Bone marrow (tissue), 2 donors: ENCODE data around the gene TRERF1.

Experiments used
- DNase-seq, 2 donors: peaks; one replicate each; lab custom pipeline; 2025; lab: John Stamatoyannopoulos, UW

The TRERF1 gene

DNA sequence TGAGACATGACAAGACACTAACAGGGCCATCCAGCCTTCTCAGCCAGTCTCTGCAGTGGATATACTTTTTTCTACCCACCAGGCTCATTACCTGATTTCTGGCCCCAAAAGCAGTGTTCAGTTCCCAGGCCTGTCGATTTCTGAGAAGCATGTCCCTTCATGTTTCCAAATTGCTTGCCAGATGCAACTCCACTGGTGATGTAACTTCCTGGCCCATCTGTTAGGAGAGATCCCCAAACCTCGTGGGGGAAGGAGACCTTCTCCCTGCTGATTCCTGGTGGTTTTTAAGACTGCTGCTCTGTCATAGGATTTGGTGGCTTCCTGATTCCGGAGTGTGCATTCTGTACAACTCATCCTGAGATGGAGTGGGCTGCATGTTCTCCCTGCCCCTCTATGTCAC is 202.4 kb downstream of the TRERF1 start:
- DNase-seq: no peak

DNA sequence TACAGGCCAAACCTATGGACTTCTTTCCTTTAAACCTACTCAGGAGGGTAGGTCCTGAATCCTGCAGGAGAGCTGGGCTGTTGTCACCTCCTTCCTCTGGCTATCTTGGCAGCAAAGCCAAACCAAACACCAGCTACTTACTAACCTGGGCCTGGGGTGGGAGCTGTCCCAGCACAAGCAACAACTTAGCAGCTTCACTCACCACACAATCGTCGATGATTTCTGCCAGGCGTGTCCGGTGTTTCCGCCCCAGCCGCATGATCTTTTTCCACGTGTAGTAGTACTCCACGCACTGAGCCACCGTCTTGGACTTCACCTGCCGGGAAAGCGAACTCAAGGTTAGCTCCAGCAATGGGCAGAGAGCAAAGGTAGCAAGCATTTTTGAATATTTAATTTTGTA is 208.7 kb downstream of the TRERF1 start:
- no peak for DNase-seq

DNA sequence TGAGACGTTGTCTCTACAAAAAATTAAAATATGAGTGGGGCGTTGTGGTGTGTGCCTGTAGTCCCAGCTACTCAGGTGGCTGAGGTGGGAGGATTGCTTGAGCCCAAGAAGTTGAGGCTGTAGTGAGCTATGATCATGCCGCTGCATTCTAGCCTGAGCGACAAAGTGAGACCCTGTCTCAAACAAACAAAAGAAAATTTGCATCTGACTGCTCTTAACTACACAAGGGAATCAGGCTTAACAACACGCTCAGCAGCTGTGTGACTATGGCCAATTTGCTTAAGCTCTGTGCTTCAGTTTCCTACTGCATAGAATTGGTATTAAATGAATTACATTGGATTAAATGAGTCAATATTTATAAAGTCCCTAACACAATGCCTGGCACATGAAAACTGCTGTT is 209.8 kb downstream of the TRERF1 start:
- no peak for DNase-seq

DNA sequence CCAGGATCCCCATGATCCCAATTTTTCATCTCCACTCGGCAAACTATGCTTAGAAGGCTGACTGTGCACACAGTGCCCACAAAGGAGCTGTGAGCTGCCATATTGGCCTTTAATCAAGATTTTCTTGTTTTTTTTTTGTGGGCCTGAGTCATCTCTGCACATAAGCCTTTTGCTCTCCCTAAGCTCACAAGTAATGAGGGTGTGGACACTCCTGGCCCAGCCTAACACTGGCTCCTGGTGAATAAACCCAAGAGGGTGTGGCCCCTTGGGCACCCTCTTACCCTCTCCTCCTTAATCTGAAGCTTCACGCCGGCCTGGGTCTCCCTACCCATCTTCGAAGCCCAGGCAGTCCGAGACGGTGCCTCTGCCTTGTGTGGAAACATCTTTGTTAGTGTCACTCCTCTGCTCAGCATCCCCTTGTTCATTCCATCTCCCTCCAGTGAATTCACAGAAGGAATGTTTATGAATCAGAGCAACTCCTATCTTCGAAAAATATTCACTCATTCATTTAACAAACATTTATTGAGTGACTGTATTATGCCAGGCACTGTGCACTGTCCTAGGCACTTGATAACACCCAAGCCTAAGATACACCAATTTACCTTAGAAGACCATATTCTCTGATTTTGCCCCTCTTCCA is 211.9 kb downstream of the TRERF1 start:
- DNase-seq: no peak

DNA sequence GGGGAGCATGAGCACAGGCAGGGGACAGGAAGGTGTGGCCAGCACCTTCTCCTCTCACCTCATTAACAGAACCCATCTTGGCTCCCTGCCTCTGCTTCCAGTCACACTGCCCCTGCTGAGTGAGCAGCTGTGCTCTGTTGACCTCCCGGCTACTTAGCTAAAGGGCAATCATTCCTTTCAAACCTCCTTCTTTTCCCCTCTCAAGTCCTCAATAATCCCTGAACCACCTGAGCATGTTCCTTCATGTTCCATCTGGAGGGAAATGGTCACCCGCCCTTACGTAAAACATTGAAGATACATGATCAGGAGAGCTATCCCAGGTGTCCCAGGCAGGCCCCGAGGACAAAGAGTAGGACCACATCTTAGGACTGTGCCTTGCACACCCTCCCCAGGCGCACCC is 212.4 kb downstream of the TRERF1 start:
- DNase-seq: no peak

DNA sequence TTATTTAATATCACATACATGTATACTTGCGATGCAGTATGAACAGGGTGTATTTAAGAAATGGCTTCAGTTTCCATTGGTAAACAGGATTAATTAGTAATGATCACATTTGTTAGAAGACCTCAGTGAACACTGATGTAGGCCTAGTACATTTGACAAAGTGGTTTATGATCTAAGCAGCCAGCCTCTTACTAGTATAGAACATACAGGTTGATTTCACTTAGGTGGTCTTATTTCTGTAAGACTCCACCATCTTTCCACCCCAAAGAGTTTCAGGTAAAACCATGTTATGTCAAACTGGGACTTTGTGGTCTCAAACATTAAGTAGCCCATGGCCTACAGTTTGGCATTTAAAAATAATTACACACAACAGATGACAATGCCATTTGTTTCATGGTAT is 213.9 kb downstream of the TRERF1 start:
- DNase-seq: no peak

DNA sequence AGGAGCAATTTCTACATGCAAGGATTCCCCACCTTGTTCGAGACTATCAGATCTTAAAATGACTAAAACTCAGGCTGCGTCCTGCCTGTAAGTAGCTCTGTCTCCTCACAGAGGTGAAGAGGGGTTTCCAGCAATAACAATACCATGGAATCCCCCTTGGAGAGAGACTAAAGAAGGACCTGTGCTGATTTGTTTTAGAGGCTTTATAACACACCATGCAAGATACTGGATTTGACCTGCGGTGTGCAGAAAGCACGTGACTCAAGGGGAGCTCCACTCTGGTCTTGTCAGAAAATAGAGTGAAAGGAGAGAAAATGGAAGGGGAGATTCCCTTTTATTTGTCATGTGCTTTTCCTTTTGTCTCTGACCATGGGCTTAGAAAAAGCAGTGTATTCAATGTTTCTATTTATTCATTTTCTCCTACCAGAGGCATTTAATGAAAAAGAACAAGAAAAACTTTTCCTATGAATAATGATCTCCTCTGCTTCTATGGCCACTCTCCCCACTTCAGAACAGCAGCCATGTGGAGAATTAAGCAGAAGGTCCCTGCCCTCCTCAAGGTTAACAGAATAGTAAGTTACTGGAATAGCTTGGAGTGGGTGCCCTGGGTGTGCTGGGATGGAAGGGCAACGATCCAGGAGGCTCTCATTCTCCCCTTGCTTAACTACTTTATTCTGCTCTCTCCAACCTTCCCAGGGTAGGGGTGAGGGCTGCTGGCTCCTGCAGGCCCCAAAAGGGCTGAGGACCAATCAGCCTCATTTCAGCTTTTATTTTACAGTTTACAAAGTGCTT is 214.8 kb downstream of the TRERF1 start:
- DNase-seq: no peak

DNA sequence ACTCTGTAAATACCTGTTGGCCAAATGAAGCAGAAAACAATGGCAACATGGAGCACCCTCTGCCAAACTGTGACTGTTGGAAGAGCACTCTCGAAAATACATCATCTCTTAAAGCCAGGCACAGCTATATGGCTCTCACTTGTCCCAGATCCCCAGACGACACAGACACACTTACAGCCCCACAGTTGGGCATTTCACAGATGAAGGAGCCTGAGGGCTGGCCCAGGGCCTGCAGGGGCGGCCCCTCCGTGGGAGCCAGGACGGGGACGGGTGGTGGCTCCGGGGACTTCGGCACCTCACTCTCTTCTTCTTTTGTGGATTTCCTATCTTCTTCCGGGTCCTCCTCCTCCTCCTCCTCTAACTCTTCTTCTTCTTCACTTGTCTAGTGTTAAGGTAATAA is 215.7 kb downstream of the TRERF1 start:
- DNase-seq: no peak

DNA sequence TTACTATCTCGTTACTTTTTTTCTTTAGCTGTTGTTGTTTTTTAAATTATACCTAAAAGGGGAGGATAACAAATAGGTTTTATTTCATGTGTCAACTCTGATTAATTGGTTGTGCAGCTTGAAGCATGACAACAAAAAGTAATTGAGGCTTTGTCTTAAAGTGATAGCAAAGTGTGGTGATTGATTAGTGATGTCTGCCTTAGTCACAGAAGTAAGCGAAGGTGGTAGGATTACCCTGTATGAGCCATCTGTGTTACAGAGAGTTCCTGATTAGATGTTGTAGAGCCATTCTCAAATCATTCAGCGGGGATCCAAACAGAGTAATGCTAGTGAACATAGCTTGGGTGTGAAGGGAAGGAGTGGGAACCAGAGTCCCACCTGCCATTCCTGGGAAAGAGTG is 219.7 kb downstream of the TRERF1 start:
- no peak for DNase-seq

DNA sequence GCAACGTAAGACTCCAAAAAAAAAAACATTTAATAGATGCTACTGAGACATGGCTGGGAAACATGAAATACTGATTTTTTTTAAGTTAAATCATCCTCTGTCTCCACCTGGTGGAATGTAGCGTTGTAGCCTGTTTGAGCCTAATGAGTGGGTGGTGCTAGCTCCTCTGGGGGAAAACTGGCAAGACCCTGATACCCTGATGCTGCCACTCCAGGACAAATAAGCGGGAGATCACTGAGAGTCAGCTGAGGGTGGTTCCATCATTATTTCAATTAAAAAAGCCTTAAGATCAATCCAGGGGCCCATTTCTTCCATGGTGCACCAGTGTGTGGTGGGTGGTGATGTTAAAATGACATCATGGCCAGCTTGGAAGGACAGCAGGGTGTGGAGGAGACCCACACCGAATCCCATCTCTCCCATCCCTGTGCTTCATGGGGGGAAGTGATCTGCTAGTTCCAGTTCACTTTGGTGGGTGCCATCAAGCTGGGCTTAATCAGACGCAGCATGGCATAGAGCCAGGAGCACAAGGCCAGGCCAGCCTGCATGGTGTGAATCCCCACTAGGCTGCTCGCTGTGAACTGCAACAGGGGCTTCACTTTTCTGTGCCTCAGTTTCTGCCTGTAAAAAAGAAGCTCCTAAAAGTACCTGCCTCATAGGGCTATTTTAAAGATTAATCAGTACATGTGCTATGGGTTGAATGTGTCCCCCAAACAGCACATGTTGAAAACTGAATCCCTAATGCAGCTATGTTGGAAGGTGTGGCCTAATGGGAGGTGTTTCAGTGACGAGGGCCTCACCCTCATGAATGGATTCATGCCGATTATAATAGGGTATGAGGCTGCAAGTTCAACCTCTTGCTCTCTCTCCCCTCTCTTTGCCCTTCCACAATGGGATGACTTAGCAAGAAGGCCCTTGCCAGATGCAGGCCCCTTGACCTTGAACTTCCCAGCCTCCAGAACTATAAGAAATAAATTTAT is 221.1 kb downstream of the TRERF1 start:
- DNase-seq: no peak

DNA sequence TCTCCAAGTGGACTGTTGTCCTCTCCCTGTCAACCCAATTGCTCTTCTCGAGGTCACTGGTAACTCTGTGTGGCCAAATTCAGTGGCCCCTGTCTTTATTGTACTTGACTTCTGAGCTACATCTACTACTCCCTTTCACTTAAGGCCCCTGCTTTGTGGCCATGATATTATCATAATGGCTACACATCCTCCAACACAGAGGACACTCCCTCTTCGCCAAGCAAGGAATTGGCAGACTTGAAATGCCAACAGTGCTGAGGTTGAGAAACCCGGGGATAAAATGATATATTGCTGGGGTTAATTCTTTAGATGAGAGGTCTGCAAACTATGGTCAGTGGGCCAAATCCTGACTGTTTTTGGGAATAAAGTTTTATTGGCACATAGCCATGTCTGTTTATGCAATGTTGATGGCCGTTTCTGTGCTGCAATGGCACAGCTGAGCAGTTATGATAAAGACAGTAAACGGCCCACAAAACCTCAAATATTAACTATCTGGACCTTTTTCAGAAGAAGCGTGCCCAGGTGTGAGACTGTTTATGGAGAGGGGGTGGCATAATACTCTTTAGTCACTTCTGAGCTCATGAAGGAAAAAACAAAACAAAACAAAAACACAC is 222.1 kb downstream of the TRERF1 start:
- no peak for DNase-seq

DNA sequence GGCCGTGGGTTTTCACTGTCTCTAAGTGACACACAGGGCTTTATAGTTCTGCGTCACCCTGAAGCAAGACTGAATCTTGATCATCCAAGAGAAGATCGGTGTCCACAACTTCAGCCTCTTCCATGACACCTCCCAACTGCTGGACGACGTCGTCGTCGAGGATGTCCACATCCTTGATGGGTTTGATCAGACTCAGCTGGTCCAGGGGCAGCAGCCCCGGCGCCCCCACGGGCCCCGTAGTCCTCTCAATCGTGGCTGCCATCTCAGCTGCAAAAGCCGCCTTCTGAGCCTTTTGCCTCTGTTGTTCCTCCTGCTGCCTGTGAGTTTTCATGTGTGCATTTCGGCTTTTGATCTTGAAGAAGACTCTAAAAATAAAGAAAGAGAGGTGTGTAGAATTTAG is 223.4 kb downstream of the TRERF1 start:
- no peak for DNase-seq

DNA sequence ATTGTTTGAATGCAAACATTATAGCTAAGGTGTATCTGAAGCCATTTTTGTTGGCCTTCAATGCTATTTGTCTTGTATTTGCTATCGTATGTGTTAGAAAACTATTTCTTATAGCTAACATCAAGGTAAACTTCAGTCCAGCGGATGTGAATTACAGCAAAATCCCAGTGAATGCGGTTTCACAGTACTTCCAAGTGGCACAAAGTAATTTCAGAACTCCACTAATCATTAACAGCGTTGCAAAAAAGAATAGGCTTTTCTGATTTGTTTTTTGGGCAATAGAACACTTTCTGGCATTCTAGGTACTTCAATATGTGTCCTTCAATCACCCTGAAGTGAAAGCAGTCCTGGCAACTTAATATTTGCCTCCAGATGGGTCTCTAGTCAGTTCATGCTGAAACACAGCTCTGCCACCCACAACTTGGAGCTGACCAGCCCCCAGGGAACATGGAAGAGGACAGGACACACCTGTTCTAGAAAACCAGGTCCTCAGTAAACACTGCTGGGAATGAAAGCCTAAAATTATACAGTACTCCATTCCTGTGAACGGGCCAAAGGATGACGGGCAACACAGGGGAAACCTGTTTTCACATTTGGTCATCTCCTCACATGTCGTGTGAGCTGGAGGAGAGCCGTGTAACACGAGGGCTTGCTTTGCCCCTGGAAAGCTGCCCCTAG is 224.4 kb downstream of the TRERF1 start:
- DNase-seq: no peak

DNA sequence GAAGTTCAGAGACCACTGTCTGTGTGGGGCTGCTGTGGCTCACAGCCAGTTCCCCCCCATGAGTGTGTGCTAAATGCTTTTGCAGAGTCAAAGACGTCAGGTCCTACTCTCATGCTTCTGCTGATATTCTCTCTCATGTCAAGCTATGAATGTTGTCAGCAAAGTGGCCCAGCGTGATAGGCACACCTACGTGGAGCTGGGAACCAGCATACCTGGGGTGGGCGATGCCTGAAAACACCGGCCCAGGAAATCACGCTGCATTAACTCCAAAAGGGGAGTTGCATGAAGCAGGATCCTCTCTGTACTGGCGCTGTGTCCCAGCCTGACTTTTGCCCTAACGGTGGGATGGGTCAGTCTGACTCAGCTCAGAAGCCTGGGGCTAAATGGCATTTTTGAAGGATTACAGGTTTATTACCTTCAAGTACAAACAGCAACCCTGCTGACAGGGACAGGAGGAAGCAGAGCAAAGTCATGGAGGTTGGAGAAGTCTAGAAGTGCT is 225.0 kb downstream of the TRERF1 start:
- DNase-seq: no peak

DNA sequence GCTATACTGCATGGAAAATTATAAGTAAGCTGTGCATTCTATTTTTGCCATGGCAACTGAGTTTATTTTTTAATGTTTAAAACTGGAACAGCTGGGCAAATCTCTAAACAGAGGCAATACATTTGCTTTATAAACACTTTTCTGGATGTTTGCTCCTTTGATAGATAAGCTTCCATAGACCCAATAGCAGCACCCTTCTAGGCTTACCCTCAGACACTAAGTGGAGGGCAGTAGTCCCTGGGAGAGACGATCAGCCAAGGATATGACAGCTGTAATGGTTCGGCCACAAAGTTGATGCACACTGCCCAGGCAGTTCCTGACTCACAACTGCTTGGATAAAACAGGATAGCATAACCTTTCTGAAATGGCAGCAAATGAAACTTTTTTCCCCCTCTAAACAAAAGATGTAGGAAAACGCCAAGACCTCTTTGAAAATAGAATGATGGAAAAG is 225.5 kb downstream of the TRERF1 start:
- DNase-seq: no peak

DNA sequence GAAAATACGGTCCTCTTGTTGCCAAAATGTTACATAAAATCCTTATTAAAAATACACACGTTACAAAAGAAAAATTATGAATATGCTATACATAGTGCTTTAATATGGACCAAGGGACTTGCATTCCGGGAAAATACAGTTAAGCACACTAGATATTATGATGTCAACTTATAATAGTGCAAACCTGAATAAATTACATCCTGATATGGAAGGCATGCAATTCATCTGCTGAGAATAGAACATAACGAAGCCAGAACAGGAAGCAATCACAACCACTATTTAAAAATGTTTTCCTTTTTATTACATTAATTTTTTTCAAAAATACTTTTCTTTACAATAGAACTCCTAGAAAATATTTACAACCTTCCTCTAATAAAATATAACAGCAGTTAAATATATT is 226.3 kb downstream of the TRERF1 start:
- no peak for DNase-seq

DNA sequence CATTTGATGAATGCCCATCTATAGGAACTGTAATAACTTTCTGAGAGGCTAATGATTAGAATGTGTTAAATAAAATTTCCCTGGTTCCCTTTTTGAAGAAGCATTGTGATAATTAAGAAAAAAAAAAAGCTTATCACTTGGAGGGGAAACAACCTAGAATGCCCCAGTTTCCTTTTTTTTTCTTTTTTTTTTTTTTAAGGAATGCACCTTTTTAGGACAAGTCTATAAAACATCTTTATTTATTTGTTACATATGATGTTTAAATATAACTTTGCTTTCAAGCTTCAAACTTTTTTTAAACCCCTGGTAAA is 226.7 kb downstream of the TRERF1 start:
- DNase-seq: no peak

DNA sequence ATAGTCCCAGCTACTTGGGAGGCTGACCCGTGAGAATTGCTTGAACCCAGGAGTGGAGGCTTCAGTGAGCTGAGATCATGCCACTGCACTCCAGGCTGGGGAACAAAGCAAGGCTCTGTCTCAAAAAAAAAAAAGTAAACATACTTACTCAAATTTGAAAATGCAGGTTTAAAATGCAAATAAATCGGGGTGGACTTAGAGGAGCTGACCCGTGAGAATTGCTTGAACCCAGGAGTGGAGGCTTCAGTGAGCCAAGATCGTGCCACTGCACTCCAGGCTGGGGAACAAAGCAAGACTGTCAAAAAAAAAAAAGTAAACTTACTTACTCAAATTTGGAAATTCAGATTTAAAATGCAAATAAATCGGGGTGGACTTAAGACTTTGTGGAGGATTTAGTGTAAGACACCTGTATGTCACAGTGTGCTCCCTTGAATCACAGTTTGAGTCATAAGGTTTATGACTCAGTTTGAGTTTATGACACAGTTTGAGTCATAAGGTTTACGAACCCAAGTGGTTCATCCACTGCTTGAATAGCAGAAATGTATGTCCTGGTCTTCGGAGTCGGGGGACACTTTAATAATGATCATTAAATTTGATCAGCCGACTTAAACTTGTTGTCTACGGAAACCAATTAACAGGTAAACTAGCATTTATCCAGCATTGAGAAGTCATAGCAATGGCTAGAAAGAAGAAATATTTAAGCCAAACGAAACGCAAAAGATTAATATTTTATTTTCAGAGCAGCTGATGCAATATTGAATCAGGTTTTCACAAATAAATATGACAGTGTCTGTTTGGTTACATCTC is 227.3 kb downstream of the TRERF1 start:
- no peak for DNase-seq

DNA sequence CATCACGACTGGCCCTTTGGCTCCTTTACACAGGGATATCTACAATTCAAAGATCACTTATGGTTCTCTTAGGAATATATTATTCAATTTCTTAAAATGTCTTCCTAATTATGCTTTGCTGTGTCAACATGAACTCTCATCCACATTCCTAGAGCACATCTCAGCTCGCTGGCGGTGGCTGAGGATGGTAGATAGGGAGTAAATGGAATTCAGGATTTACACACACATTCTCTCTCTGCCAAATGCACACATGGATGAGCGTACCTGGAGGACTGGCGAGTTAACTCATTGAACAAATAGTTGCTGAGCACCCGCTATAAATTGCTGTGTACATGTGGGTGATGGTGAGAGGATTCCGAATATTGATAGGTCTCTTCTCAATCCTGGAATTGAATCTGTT is 229.3 kb downstream of the TRERF1 start:
- no peak for DNase-seq

DNA sequence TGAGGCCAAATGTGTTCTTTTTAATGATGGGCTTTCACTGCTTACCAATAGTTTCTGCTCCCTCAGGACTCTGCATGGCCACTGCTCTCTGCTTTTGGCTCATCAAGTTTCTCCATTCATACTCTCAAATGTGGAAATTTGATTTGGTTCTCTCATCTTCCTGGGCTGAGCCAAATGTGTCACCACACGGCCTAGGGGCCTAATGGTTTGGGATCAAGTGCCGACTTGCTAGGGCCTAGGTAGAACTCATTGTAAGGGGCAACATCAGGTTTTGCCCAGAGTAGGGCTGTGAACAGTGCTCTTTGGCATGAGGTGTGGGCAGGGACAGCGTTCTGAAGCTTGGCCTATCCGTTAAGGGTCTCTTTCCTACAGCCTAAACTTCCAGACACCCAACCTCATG is 230.2 kb downstream of the TRERF1 start:
- DNase-seq: no peak

DNA sequence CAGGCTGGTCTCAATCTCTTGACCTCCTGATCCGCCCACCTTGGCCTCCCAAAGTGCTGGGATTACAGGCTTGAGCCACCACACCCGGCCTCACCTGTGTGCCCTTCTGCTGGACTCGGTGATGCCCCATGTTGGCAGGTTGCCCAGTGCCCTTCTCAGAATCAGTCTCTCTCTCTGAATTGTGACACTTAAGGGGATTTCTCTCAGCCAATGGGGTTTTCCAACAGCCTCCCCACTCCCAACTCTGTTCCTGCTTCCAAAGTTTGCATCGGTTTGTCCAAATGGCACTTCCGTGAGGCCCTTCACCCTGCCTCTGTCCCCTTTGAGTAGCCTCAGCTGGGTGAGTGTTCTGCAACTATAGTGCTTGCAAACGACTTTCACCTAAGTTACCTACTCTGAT is 230.9 kb downstream of the TRERF1 start:
- DNase-seq: no peak
